OCI-LY1 (cell line): Measurements from ENCODE around the gene CDKN2A.

ENCODE experiments used
- H2AFZ ChIP-seq: fragments of 200-600 bp; sonication (generic), shearing (Covaris generic); 2 replicates; pipeline ENCODE4 v1.6.0; 2014; ENCODE audit warnings: antibody characterized with exemption, mild to moderate bottlenecking, low read length
- H3F3A ChIP-seq: fragments of 200-600 bp; sonication (generic), shearing (Covaris generic); 2 replicates; pipeline ENCODE4 v1.6.0; 2014; ENCODE audit warnings: mild to moderate bottlenecking, antibody characterized with exemption, low read length, moderate library complexity; ENCODE audit not compliant: insufficient read depth
- H3K27ac ChIP-seq: fragments of 200-600 bp; sonication (generic); 2 replicates; pipeline ENCODE4 v1.5.1; 2014; ENCODE audit warnings: low read length, mixed run types, mild to moderate bottlenecking, low read depth; ENCODE audit not compliant: poor library complexity, severe bottlenecking
- H3K27me3 ChIP-seq: fragments of 200-600 bp; sonication (generic); 2 replicates; pipeline ENCODE4 v1.6.0; 2014; ENCODE audit warnings: antibody characterized with exemption, mild to moderate bottlenecking, low read length, moderate library complexity; ENCODE audit not compliant: insufficient read depth
- H3K36me3 ChIP-seq: fragments of 200-600 bp; sonication (generic); 2 replicates; pipeline ENCODE4 v1.6.1; 2014; ENCODE audit warnings: mild to moderate bottlenecking, antibody characterized with exemption, low read length, moderate library complexity, mixed read lengths; ENCODE audit not compliant: insufficient read depth
- H3K4me1 ChIP-seq: fragments of 200-600 bp; sonication (generic); 2 replicates; pipeline ENCODE4 v1.5.1; 2014; ENCODE audit warnings: mild to moderate bottlenecking, low read length, moderate library complexity; ENCODE audit not compliant: insufficient read depth, severe bottlenecking
- H3K4me2 ChIP-seq: fragments of 200-600 bp; sonication (generic), shearing (Covaris generic); 2 replicates; pipeline ENCODE4 v1.6.1; 2014; ENCODE audit warnings: low read length
- H3K4me3 ChIP-seq: fragments of 200-600 bp; sonication (generic); 2 replicates; pipeline ENCODE4 v1.5.1; 2014; ENCODE audit warnings: low read length, low read depth, mild to moderate bottlenecking, mixed read lengths; ENCODE audit not compliant: poor library complexity, severe bottlenecking
- H3K79me2 ChIP-seq: fragments of 200-600 bp; shearing (Covaris generic); 2 replicates; pipeline ENCODE4 v1.6.1; 2016; ENCODE audit warnings: mixed run types, low read length, mixed read lengths; ENCODE audit not compliant: insufficient read depth
- H3K9ac ChIP-seq: fragments of 200-600 bp; sonication (generic), shearing (Covaris generic); 2 replicates; pipeline ENCODE4 v1.6.1; 2014; ENCODE audit warnings: mild to moderate bottlenecking, low read length, mixed read lengths
- H3K9me2 ChIP-seq: fragments of 200-600 bp; sonication (generic), shearing (Covaris generic); 2 replicates; pipeline ENCODE4 v1.6.1; 2014; ENCODE audit warnings: low read depth, mild to moderate bottlenecking, low read length, mixed read lengths
- H3K9me3 ChIP-seq: fragments of 200-600 bp; shearing (Covaris generic); 2 replicates; pipeline ENCODE4 v1.6.1; 2014; ENCODE audit warnings: low read length, mixed read lengths
- H4K20me1 ChIP-seq: fragments of 200-600 bp; sonication (generic), shearing (Covaris generic); 2 replicates; pipeline ENCODE4 v1.6.0; 2016; ENCODE audit warnings: mild to moderate bottlenecking, low read length; ENCODE audit not compliant: insufficient read depth
- EZH2 ChIP-seq: fragments of 200-600 bp; sonication (generic), shearing (Covaris generic); IDR thresholded peaks from 2 replicates; pipeline ENCODE4 v1.8.0; 2017; ENCODE audit warnings: borderline replicate concordance, mixed run types, mild to moderate bottlenecking, antibody characterized with exemption, low read length, moderate library complexity, mixed read lengths
- TF ChIP-seq, protein P1 (sequence below): fragments of 200-600 bp; sonication (generic), shearing (Covaris generic); IDR thresholded peaks from 2 replicates; pipeline ENCODE4 v1.5.1; 2017; ENCODE audit warnings: mild to moderate bottlenecking, antibody characterized with exemption, low read length, moderate library complexity, mixed read lengths

Gene CDKN2A

GRCh38 chr9:22037954-22038690 lies 43.9 kb upstream of the CDKN2A start:
- H3K27ac ChIP-seq, result peak overlapping the region; percentile 33
- no peaks in the 10 kb centered on the region for H3F3A ChIP-seq
- H3K79me2 ChIP-seq, result no peaks in the 10 kb centered on the region
- H2AFZ ChIP-seq, result no peak overlapping the region
- no peak overlapping the region for H3K4me2 ChIP-seq
- no peaks in the 10 kb centered on the region; the same call in 1 of the 2 replicates for H3K36me3 ChIP-seq
- no peak overlapping the region for H3K4me3 ChIP-seq
- H3K27me3 ChIP-seq, result no peaks in the 10 kb centered on the region
- no peaks in the 10 kb centered on the region for H4K20me1 ChIP-seq
- H3K9ac ChIP-seq, result no peak overlapping the region
- no peaks in the 10 kb centered on the region for H3K9me3 ChIP-seq
- H3K4me1 ChIP-seq, result peaks cover 20% of the 10 kb centered on the region
- TF ChIP-seq, protein P1, sequence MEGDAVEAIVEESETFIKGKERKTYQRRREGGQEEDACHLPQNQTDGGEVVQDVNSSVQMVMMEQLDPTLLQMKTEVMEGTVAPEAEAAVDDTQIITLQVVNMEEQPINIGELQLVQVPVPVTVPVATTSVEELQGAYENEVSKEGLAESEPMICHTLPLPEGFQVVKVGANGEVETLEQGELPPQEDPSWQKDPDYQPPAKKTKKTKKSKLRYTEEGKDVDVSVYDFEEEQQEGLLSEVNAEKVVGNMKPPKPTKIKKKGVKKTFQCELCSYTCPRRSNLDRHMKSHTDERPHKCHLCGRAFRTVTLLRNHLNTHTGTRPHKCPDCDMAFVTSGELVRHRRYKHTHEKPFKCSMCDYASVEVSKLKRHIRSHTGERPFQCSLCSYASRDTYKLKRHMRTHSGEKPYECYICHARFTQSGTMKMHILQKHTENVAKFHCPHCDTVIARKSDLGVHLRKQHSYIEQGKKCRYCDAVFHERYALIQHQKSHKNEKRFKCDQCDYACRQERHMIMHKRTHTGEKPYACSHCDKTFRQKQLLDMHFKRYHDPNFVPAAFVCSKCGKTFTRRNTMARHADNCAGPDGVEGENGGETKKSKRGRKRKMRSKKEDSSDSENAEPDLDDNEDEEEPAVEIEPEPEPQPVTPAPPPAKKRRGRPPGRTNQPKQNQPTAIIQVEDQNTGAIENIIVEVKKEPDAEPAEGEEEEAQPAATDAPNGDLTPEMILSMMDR, result peak; percentile 56
- TF ChIP-seq EZH2, result no peak
- H3K9me2 ChIP-seq, result no peaks in the 10 kb centered on the region

GRCh38 chr9:22036866-22037626 lies 42.9 kb upstream of the CDKN2A start:
- H3K4me2 ChIP-seq, result no peak overlapping the region
- H3K4me1 ChIP-seq, result peaks cover 23% of the 10 kb centered on the region
- H2AFZ ChIP-seq, result no peak overlapping the region
- peak overlapping the region; percentile 33 for H3K27ac ChIP-seq
- peaks cover 3% of the 10 kb centered on the region; the same call in 1 of the 2 replicates for H3K36me3 ChIP-seq
- no peaks in the 10 kb centered on the region for H3F3A ChIP-seq
- H3K9me2 ChIP-seq, result no peaks in the 10 kb centered on the region
- no peak for TF ChIP-seq EZH2
- TF ChIP-seq, protein P1, result no peak
- H3K9me3 ChIP-seq, result no peaks in the 10 kb centered on the region
- no peaks in the 10 kb centered on the region for H3K79me2 ChIP-seq
- H3K4me3 ChIP-seq, result no peak overlapping the region
- no peak overlapping the region for H3K9ac ChIP-seq
- H4K20me1 ChIP-seq, result no peaks in the 10 kb centered on the region
- H3K27me3 ChIP-seq, result no peaks in the 10 kb centered on the region

DNA sequence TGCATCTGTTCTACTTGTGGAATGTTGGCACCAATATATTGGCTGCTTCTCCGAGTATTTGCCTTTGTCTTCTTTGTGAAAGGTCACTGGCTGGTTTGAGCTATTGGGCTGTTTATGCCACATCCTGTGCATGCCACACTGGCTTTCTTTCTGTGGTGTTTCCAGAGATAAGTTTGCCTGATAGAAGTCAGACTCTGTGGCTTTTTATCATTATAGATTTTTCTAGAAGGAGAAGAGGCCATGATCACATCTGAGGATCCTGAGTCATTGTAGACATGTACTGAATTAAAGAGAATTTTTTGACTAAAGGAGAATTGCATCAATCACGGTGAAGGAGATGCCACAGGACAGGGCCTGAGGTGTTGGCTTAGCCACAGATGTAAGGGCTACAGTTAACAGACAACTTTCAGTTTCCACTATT lies 41.4 kb upstream of the CDKN2A start:
- Histone ChIP-seq H3K4me2 (no peak overlapping the region), H3K4me3 (no peak overlapping the region), H4K20me1 (no peaks in the 10 kb centered on the region), H3K27me3 (no peaks in the 10 kb centered on the region), H2AFZ (no peak overlapping the region), H3K27ac (no peak overlapping the region), H3K36me3 (peaks cover 3% of the 10 kb centered on the region; the same call in 1 of the 2 replicates), H3K9me3 (no peaks in the 10 kb centered on the region), H3K9me2 (no peaks in the 10 kb centered on the region), H3K4me1 (peaks cover 37% of the 10 kb centered on the region), H3F3A (no peaks in the 10 kb centered on the region), H3K79me2 (no peaks in the 10 kb centered on the region), H3K9ac (no peak overlapping the region)
- TF ChIP-seq EZH2, result no peak
- TF ChIP-seq, protein P1, result no peak
